T follicular helper cell (primary cell): Measurements from ENCODE around the gene MPC2.
"Not testable (repeated sequence)": the region's sequence is repeated elsewhere in the genome, so short reads cannot be mapped to it uniquely, and the experiment has no call there.

Source experiments
- DNase-seq: peaks from one replicate; pipeline ENCODE4 v3.0.0-alpha.2; 2020; ENCODE audit warnings: low read depth

MPC2 gene

GRCh38 chr1:167905182-167905581 is 31.7 kb downstream of the MPC2 start:
- no peak for DNase-seq

GRCh38 chr1:167904652-167905130 is 32.2 kb downstream of the MPC2 start:
- DNase-seq = no peak

- DNase-seq = no peak
Observed at GRCh38 chr1:167900907-167901306, 36.0 kb downstream of the MPC2 start.

GRCh38 chr1:167899253-167899681 is 37.6 kb downstream of the MPC2 start:
- DNase-seq = no peak

GRCh38 chr1:167898578-167899222 is 38.2 kb downstream of the MPC2 start:
- DNase-seq = no peak

GRCh38 chr1:167893798-167894197 is 43.1 kb downstream of the MPC2 start:
- no peak for DNase-seq

- no peak for DNase-seq
Observed at GRCh38 chr1:167890400-167890799, 46.5 kb downstream of the MPC2 start.

GRCh38 chr1:167887187-167887586 is 49.7 kb downstream of the MPC2 start:
- DNase-seq = not testable (repeated sequence)

GRCh38 chr1:167882376-167882775 is 54.5 kb downstream of the MPC2 start:
- no peak for DNase-seq

- DNase-seq = no peak
Observed at GRCh38 chr1:167881786-167882185, 55.1 kb downstream of the MPC2 start.

GRCh38 chr1:167881069-167881468 is 55.8 kb downstream of the MPC2 start:
- no peak for DNase-seq

GRCh38 chr1:167880580-167881021 is 56.3 kb downstream of the MPC2 start:
- DNase-seq = no peak

GRCh38 chr1:167879508-167879907 is 57.4 kb downstream of the MPC2 start:
- DNase-seq = no peak

GRCh38 chr1:167878372-167879160 is 58.3 kb downstream of the MPC2 start:
- no peak for DNase-seq

GRCh38 chr1:167876597-167877175 is 60.2 kb downstream of the MPC2 start:
- no peak for DNase-seq

- no peak for DNase-seq
Observed at GRCh38 chr1:167871331-167871730, 65.5 kb downstream of the MPC2 start.

GRCh38 chr1:167869157-167870001 is 67.5 kb downstream of the MPC2 start:
- DNase-seq = not testable (repeated sequence)

- not testable (repeated sequence) for DNase-seq
Observed at GRCh38 chr1:167866739-167867414, 70.0 kb downstream of the MPC2 start.
